GM12801 (cell line): ENCODE data around the gene SH3BP2.

Source experiments
- CTCF ChIP-seq: IDR thresholded peaks from one replicate; pipeline ENCODE4 v1.5.1; 2011; ENCODE audit warnings: control low read depth; ENCODE audit not compliant: insufficient read length; ENCODE audit errors: extremely low read depth

Gene SH3BP2

GRCh38 chr4:2873329-2873728 lies 80.4 kb downstream of the SH3BP2 start:
- no peak for TF ChIP-seq CTCF

DNA sequence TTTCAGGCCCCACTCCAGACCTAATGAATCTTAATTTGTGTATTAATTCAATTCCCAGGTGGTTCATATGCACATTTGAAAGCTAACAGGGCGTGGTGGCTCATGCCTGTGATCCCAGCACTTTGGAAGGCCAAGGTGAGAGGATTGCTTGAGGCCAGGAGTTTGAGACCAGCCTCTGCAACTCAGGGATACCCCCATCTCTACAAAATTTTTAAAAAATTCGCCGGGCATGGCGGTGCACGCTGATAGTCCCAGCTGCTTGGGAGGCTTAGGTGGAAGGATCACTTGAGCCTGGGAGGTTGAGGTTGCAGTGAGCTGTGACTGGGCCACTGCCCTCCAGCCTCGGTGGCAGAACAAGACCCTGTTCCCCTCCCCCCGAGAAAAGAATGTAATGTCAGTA lies 82.0 kb downstream of the SH3BP2 start:
- no peak for TF ChIP-seq CTCF

DNA sequence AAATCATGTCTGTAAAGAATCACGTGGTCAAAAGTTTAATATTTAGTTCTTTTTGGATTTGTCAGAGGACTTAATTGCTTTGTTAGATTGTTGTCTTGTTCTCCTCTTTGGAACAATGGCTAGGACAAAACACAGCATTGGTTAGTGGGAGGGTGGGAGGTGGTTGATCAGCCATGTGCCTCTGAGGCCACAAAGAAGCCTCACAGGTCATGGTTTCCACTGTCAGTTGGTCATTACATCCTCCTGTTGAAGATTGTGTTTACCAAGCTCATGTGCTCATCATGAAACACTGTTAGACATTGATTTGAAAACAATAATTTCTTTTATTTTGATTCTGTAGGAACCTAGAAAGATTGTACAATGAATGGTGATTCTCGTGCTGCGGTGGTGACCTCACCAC lies 82.7 kb downstream of the SH3BP2 start:
- TF ChIP-seq CTCF = no peak

DNA sequence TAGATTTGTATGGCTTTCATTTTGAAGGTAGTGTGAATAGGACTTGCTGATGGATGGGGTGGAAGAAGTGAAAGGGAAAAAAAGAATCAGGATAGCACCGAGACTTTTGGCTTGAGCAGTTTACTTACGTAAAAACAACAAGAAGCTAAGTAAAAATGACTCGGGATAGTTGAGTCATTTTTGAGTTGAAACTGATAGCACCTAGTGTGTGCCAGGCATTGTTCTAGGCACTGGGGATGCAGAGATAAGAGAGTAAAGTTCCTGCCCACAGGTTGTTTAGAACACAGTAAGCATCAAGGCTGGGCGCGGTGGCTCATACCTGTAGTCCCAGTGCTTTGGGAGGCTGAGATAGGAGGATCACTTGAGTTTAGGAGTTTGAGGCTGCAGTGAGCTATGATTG lies 85.5 kb downstream of the SH3BP2 start:
- no peak for TF ChIP-seq CTCF

GRCh38 chr4:2879026-2879425 lies 86.1 kb downstream of the SH3BP2 start:
- TF ChIP-seq CTCF = no peak

DNA sequence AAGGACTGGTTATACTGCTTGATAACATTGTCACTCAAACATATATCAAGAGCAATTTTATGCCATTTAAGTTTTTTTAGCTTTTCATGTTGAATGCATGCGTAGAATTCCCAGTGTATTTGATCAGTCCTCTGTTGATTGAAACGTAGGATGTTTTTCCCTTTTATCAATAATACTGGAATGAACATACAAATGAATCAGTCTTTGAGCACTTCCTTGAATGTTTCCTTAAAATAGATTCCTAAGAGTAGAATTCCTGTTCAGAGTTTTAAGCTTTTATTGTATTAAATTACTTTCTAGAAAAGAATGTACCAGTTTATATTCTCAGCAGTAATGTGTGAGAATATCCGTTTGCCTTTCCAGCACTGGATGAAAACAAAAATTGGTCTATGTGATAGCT lies 88.5 kb downstream of the SH3BP2 start:
- TF ChIP-seq CTCF = no peak

DNA sequence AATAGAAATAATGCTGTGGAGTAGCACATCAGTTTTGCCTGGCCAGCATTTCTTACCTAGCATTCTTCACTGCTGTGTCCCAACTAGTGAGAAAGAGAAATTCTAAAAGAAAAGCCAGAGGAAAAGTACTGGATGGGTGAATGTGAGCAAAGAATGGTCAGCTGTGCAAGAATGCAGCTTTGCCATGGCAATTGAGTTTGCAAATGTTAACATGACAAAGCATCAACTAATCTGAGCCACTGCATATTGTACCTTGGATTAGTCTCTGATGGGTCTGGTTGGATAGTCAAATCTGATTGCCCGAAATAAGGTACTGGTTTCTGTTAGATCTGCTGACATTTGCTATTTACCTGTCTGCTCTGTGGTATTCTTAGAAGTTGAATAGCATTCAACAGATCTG lies 89.5 kb downstream of the SH3BP2 start:
- no peak for TF ChIP-seq CTCF

- TF ChIP-seq CTCF = no peak
These were observed 93.3 kb downstream of the SH3BP2 start for GRCh38 chr4:2886161-2886560.
